ENCODE measurements around the gene DBNDD1. TPM values are rescaled to one million over a fixed set of nuclear protein-coding genes. Genes with fewer than 3 reads are reported as not detected.

The DBNDD1 gene
- polyA plus RNA-seq, 3 donors = 15.2 to 15.4 (median 15.2) TPM

- DNase-seq = no peak
Measured at GRCh38 chr16:89966756-89967155, 52.5 kb downstream of the DBNDD1 start.

GRCh38 chr16:89965447-89966225, 53.6 kb downstream of the DBNDD1 start:
- no peak for DNase-seq

- no peak for DNase-seq
Measured at GRCh38 chr16:89964201-89964600, 55.1 kb downstream of the DBNDD1 start.

- DNase-seq = no peak
Measured at GRCh38 chr16:89962754-89963498, 56.3 kb downstream of the DBNDD1 start.

GRCh38 chr16:89961920-89962319, 57.3 kb downstream of the DBNDD1 start:
- DNase-seq = no peak

- no peak for DNase-seq
Measured at GRCh38 chr16:89960966-89961365, 58.3 kb downstream of the DBNDD1 start.

- no peak for DNase-seq
Measured at GRCh38 chr16:89958596-89958995, 60.7 kb downstream of the DBNDD1 start.

- no peak for DNase-seq
Measured at GRCh38 chr16:89958068-89958467, 61.2 kb downstream of the DBNDD1 start.

GRCh38 chr16:89957216-89957785, 62.0 kb downstream of the DBNDD1 start:
- DNase-seq = no peak

GRCh38 chr16:89956505-89957215, 62.6 kb downstream of the DBNDD1 start:
- DNase-seq = no peak

- no peak for DNase-seq
Measured at GRCh38 chr16:89955001-89955685, 64.1 kb downstream of the DBNDD1 start.

Other genes with a start within 250 kb of the DBNDD1 start
- gene FANCA, start 202.8 kb downstream of the DBNDD1 start, polyA plus RNA-seq (ENCODE audit: insufficient read length in 3 of 3) = 10 to 100 TPM; 27.3 to 46.2 (median 38.7) TPM
- 10 to 100 TPM; 10.8 to 18.1 (median 17.5) TPM for gene SPIRE2, start 191.0 kb downstream of the DBNDD1 start, polyA plus RNA-seq (ENCODE audit: insufficient read length in 3 of 3)
- gene TCF25, start 145.9 kb downstream of the DBNDD1 start, polyA plus RNA-seq (ENCODE audit: insufficient read length in 3 of 3) = 100 to 1,000 TPM; 138 to 168 (median 157) TPM
- 1 to 10 TPM; 3.1 to 6.4 (median 5.3) TPM for gene MC1R, start 100.6 kb downstream of the DBNDD1 start, polyA plus RNA-seq (ENCODE audit: insufficient read length in 3 of 3)
- gene TUBB3, start 96.1 kb downstream of the DBNDD1 start, polyA plus RNA-seq (ENCODE audit: insufficient read length in 3 of 3) = 10 to 100 TPM in 2 of 3 donors, 1 to 10 TPM in 1; 8.0 to 16.8 (median 13.9) TPM
- 10 to 100 TPM; 41.9 to 52.0 (median 47.1) TPM for gene DEF8, start 70.7 kb downstream of the DBNDD1 start, polyA plus RNA-seq (ENCODE audit: insufficient read length in 3 of 3)
- gene PRDM7, start 57.9 kb upstream of the DBNDD1 start, polyA plus RNA-seq (ENCODE audit: insufficient read length in 3 of 3) = under 1 TPM; 0.44 to 0.83 (median 0.74) TPM

Data from renal pelvis (tissue), 4 donors.